ENCODE measurements around the gene IDH1. TPM values are rescaled to one million over a fixed set of nuclear protein-coding genes. Genes with fewer than 3 reads are reported as not detected.
"Not testable (repeated sequence)": the region's sequence is repeated elsewhere in the genome, so short reads cannot be mapped to it uniquely, and the experiment has no call there.

The IDH1 gene
- total RNA-seq, 1 donor: 196 TPM

- no peak for DNase-seq (ENCODE audit: low read depth)
- TF ChIP-seq CTCF (IDR thresholded peaks at IDR 0.05; ENCODE audit: insufficient read depth, low read length): no peak
- H3K4me3 ChIP-seq (ENCODE audit: low read depth, low read length): no peak overlapping the region
These were observed 32.5 kb downstream of the IDH1 start for GRCh38 chr2:208222351-208222750.

GRCh38 chr2:208221873-208222272, 33.0 kb downstream of the IDH1 start:
- not testable (repeated sequence) for H3K4me3 ChIP-seq (ENCODE audit: low read depth, low read length)

GRCh38 chr2:208210688-208211451, 44.0 kb downstream of the IDH1 start:
- no peak for TF ChIP-seq CTCF (IDR thresholded peaks at IDR 0.05; ENCODE audit: insufficient read depth, low read length)
- no peak for DNase-seq (ENCODE audit: low read depth)
- H3K4me3 ChIP-seq (ENCODE audit: low read depth, low read length): no peak overlapping the region

More at GRCh38 chr2:208221873-208222272, 33.0 kb downstream of the IDH1 start:
- DNase-seq (ENCODE audit: low read depth): not testable (repeated sequence)

- DNase-seq (ENCODE audit: low read depth): no peak
- H3K4me3 ChIP-seq (ENCODE audit: low read depth, low read length): no peak overlapping the region
- no peak for TF ChIP-seq CTCF (IDR thresholded peaks at IDR 0.05; ENCODE audit: insufficient read depth, low read length)
These were observed 46.4 kb downstream of the IDH1 start for GRCh38 chr2:208208335-208209085.

- no peak overlapping the region for H3K4me3 ChIP-seq (ENCODE audit: low read depth, low read length)
- no peak for TF ChIP-seq CTCF (IDR thresholded peaks at IDR 0.05; ENCODE audit: insufficient read depth, low read length)
- no peak for DNase-seq (ENCODE audit: low read depth)
These were observed 47.1 kb downstream of the IDH1 start for GRCh38 chr2:208207769-208208168.

GRCh38 chr2:208204166-208204565, 50.7 kb downstream of the IDH1 start:
- DNase-seq (ENCODE audit: low read depth): no peak
- TF ChIP-seq CTCF (IDR thresholded peaks at IDR 0.05; ENCODE audit: insufficient read depth, low read length): no peak
- H3K4me3 ChIP-seq (ENCODE audit: low read depth, low read length): no peak overlapping the region

GRCh38 chr2:208195531-208195930, 59.3 kb downstream of the IDH1 start:
- no peak for TF ChIP-seq CTCF (IDR thresholded peaks at IDR 0.05; ENCODE audit: insufficient read depth, low read length)
- peak; percentile 31 for DNase-seq (ENCODE audit: low read depth)

More at GRCh38 chr2:208195531-208195930, 59.3 kb downstream of the IDH1 start:
- no peak overlapping the region for H3K4me3 ChIP-seq (ENCODE audit: low read depth, low read length)

All from fibroblast of the aortic adventitia (primary cell).